Measurements from ENCODE around the gene SFI1.

GRCh38 chr22:31595271-31595670 lies 98.9 kb downstream of the SFI1 start:
- TF ChIP-seq CTCF (IDR thresholded peaks at IDR 0.05) = no peak
- TF ChIP-seq POLR2A (IDR thresholded peaks at IDR 0.05) = no peak
- TF ChIP-seq POLR2AphosphoS5 (IDR thresholded peaks at IDR 0.05) = no peak
